ENCODE results near the gene CLASRP.
A peak's percentile ranks its signal among the peaks of the same experiment; 100 is the strongest.

The CLASRP gene

DNA sequence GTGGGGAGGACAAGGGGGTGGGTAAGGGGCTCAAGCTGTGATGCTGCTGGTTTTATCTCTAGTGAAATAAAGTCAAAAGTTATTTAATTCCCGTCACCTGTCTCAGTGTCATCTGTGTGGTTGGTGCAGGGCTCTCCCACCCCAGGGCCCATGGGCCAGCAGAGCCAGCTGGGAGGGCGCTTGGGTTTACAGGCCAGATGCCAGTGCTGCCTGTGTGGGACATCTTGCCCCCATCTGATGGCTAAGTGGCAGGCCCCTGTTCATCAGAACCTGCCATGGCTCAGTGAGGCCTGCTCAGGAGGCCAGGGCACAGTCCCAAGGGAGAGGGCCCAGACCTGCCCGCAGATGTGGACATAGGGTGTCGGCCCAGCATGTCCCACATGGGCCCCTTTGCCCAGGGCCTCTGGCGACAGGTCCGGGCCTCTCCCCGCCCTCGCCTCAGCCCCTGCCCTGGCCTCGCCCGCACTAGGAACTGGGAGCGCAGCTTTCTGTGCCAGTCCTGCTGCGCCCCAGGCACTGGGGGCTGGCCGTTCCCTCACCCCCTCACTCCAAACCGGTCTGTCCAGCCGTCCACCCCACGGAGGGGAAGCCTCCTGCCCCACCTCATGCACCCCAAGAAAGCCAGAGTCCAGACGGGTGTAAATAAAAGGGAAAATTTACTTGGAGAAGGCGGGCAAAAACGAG lies 32.2 kb downstream of the CLASRP start:
- DNase-seq (ENCODE audit: insufficient read length, low spot score) (no peak), FAIRE-seq (no peak)
- TF ChIP-seq POLR2A (IDR thresholded peaks at IDR 0.05; ENCODE audit: low read depth, low read length) = 0 out of 2 replicates have a peak, but pooled peaks have one; percentile 11
- TF ChIP-seq POLR2AphosphoS5 (IDR thresholded peaks at IDR 0.05; ENCODE audit: low read depth, low read length) = peak; percentile 66; the same call in 1 of the 2 replicates
- no peak for TF ChIP-seq SPI1 (IDR thresholded peaks at IDR 0.05; ENCODE audit: low read depth, low read length)

DNA sequence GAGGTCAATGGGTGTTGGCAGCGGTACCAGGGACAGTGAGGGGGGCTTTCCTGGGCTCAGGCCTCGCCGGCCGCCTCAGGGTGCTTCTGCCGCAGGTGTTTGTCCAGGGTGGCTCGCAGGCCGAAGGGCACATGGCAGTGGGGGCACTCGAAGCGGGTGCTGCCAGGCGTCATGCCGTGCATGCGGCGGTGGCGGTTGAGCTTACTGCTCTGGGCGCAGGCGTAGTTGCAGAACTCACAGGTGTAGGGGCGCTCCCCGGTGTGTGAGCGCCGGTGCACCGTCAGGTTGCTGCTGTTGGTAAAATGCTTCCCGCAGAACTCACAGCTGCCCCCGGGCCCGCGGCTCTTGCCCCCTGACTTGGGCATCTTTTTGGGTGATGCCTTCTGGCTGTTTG lies 32.7 kb downstream of the CLASRP start:
- DNase-seq (ENCODE audit: insufficient read length, low spot score) = no peak
- no peak for FAIRE-seq
- TF ChIP-seq POLR2AphosphoS5 (IDR thresholded peaks at IDR 0.05; ENCODE audit: low read depth, low read length) (peak; percentile 12; the same call in 1 of the 2 replicates), POLR2A (IDR thresholded peaks at IDR 0.05; ENCODE audit: low read depth, low read length) (no peak)

GRCh38 chr19:45071969-45072790 lies 33.3 kb downstream of the CLASRP start:
- no peak for DNase-seq (ENCODE audit: insufficient read length, low spot score)
- no peak for TF ChIP-seq POLR2AphosphoS5 (IDR thresholded peaks at IDR 0.05; ENCODE audit: low read depth, low read length)
- TF ChIP-seq TAF1 (IDR thresholded peaks at IDR 0.05; ENCODE audit: low read depth, low read length) = no peak
- no peak for TF ChIP-seq PAX5 (IDR thresholded peaks at IDR 0.05; ENCODE audit: insufficient read depth, low read length, severe bottlenecking)
- TF ChIP-seq POLR2A (IDR thresholded peaks at IDR 0.05; ENCODE audit: low read depth, low read length) = no peak
- no peak for TF ChIP-seq SPI1 (IDR thresholded peaks at IDR 0.05; ENCODE audit: low read depth, low read length)
- no peak for TF ChIP-seq POU2F2 (IDR thresholded peaks at IDR 0.05; ENCODE audit: low read depth, low read length)
- no peak for FAIRE-seq

- FAIRE-seq = no peak
- DNase-seq (ENCODE audit: insufficient read length, low spot score) = no peak
- TF ChIP-seq SPI1 (IDR thresholded peaks at IDR 0.05; ENCODE audit: low read depth, low read length) (no peak), POLR2A (IDR thresholded peaks at IDR 0.05; ENCODE audit: low read depth, low read length) (no peak), PAX5 (IDR thresholded peaks at IDR 0.05; ENCODE audit: insufficient read depth, low read length, severe bottlenecking) (no peak), TAF1 (IDR thresholded peaks at IDR 0.05; ENCODE audit: low read depth, low read length) (0 out of 2 replicates have a peak, but pooled peaks have one; percentile 43), POLR2AphosphoS5 (IDR thresholded peaks at IDR 0.05; ENCODE audit: low read depth, low read length) (no peak), POU2F2 (IDR thresholded peaks at IDR 0.05; ENCODE audit: low read depth, low read length) (no peak)
Measured at GRCh38 chr19:45074744-45075300, 36.0 kb downstream of the CLASRP start.

GRCh38 chr19:45075301-45076028 lies 36.6 kb downstream of the CLASRP start:
- FAIRE-seq (no peak), DNase-seq (ENCODE audit: insufficient read length, low spot score) (peak; percentile 82)
- TF ChIP-seq POLR2A (IDR thresholded peaks at IDR 0.05; ENCODE audit: low read depth, low read length) (no peak; the same call in 1 of the 2 replicates), SPI1 (IDR thresholded peaks at IDR 0.05; ENCODE audit: low read depth, low read length) (peak; percentile 95), TAF1 (IDR thresholded peaks at IDR 0.05; ENCODE audit: low read depth, low read length) (peak; percentile 19; the same call in 1 of the 2 replicates)

DNA sequence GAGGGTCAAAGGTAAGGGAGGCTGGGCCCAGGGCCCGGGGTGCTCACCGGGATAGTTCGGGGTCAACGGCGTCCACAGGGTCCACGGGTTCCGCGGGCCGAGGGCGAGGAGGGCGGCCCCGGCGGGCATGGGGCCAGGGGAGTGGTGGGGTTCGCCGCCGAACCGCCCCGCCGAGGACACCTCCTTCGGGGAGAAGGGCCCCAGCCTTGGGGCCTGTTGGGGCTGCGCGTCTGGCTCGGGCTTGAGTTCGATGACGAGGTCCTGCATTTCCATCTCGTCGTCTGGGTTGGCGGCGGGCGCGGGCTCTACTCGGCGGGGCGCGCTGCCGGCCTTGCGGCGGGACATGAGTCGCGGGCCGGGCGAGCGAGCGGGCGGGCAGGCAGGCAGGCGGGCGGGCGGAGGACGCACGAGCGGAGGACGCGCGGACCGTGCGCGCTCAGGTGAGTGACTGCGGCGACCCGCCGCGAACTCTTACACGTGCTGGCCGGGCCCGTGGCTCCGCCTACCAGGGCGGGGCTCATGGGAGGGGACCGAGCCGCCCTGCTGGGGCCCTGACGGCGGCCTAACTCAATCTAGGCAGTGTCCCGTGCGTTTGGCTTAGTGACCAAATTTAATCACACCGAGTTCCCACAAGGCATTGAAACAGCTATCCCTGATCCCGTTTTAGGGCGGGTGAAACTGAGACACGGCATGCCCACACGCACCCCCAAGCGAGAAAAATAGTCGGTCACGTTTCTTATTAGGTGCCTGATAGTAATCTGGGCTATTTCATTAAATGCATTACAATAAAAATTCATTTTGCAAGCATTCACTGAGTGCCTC lies 37.4 kb downstream of the CLASRP start, which contains the start of gene ZNF296:
Gene ZNF296, minus strand, starts transcription at position 450 of the 822 bp plus-strand sequence. Its CDS starts 105 bp downstream, at position 345.
- FAIRE-seq = peak; percentile 96
- no peak for TF ChIP-seq PAX5 (IDR thresholded peaks at IDR 0.05; ENCODE audit: insufficient read depth, low read length, severe bottlenecking)
- TF ChIP-seq POLR2AphosphoS5 (IDR thresholded peaks at IDR 0.05; ENCODE audit: low read depth, low read length) = peak; percentile 61; the same call in 1 of the 2 replicates
- TF ChIP-seq POU2F2 (IDR thresholded peaks at IDR 0.05; ENCODE audit: low read depth, low read length) = no peak
- peak; percentile 59; the same call in 1 of the 2 replicates for TF ChIP-seq POLR2A (IDR thresholded peaks at IDR 0.05; ENCODE audit: low read depth, low read length)
- peak; percentile 60 for TF ChIP-seq TAF1 (IDR thresholded peaks at IDR 0.05; ENCODE audit: low read depth, low read length)
- TF ChIP-seq SPI1 (IDR thresholded peaks at IDR 0.05; ENCODE audit: low read depth, low read length) = no peak
- peak; percentile 85 for DNase-seq (ENCODE audit: insufficient read length, low spot score)

GRCh38 chr19:45076851-45077730 lies 38.2 kb downstream of the CLASRP start:
- no peak for TF ChIP-seq POLR2A (IDR thresholded peaks at IDR 0.05; ENCODE audit: low read depth, low read length)
- no peak for TF ChIP-seq POLR2AphosphoS5 (IDR thresholded peaks at IDR 0.05; ENCODE audit: low read depth, low read length)
- no peak for TF ChIP-seq PAX5 (IDR thresholded peaks at IDR 0.05; ENCODE audit: insufficient read depth, low read length, severe bottlenecking)
- no peak for TF ChIP-seq SPI1 (IDR thresholded peaks at IDR 0.05; ENCODE audit: low read depth, low read length)
- TF ChIP-seq POU2F2 (IDR thresholded peaks at IDR 0.05; ENCODE audit: low read depth, low read length) = no peak
- no peak for TF ChIP-seq TAF1 (IDR thresholded peaks at IDR 0.05; ENCODE audit: low read depth, low read length)
- DNase-seq (ENCODE audit: insufficient read length, low spot score) (no peak), FAIRE-seq (peak; percentile 26)

Data from GM12891 (cell line).